Immature natural killer cell (primary cell): ENCODE data around the gene GRB10. TPM values are rescaled to one million over a fixed set of nuclear protein-coding genes. Genes with fewer than 3 reads are reported as not detected.

Experiments used
- DNase-seq, 3 donors: peaks; one replicate each; pipeline ENCODE4 v3.0.0; 2022; ENCODE audit warnings: mixed read lengths in 1 of 3
- H3K27ac Mint-ChIP-seq, 6 donors: one replicate each; pipeline ENCODE4 v1.8.0; 2020; ENCODE audit warnings: mixed read lengths in 6 of 6, mild to moderate bottlenecking in 5 of 6, inconsistent platforms in 4 of 6, moderate library complexity in 3 of 6
- H3K27me3 Mint-ChIP-seq, 3 donors: one replicate each; pipeline ENCODE4 v1.8.0; 2020 to 2021; ENCODE audit warnings: low read depth in 3 of 3, mild to moderate bottlenecking in 3 of 3, mixed read lengths in 3 of 3, moderate library complexity in 3 of 3, inconsistent platforms in 1 of 3
- H3K36me3 Mint-ChIP-seq, 3 donors: one replicate each; pipeline ENCODE4 v1.8.0; 2020; ENCODE audit warnings: mixed read lengths in 3 of 3, inconsistent platforms in 2 of 3, mild to moderate bottlenecking in 2 of 3
- H3K4me1 Mint-ChIP-seq, 2 donors: one replicate each; pipeline ENCODE4 v1.8.0; 2020; ENCODE audit warnings: inconsistent platforms in 2 of 2, mild to moderate bottlenecking in 2 of 2, mixed read lengths in 2 of 2, moderate library complexity in 1 of 2
- H3K4me3 Mint-ChIP-seq, 5 donors: one replicate each; pipeline ENCODE4 v1.8.0; 2020; ENCODE audit warnings: mild to moderate bottlenecking in 5 of 5, mixed read lengths in 5 of 5, inconsistent platforms in 3 of 5, moderate library complexity in 3 of 5
- H3K9me3 Mint-ChIP-seq, 6 donors: one replicate each; pipeline ENCODE4 v1.8.0; 2020; ENCODE audit warnings: mild to moderate bottlenecking in 6 of 6, mixed read lengths in 6 of 6, inconsistent platforms in 4 of 6, moderate library complexity in 3 of 6
- polyA plus RNA-seq, 3 donors: library from polyadenylated mRNA; unstranded; fragments of 300-500 nt; fragmentation: Illumina TruSeq; gene quantifications; one replicate each; pipeline ENCODE4 v1.2.3, GENCODE V29; 2021

GRB10 gene
- polyA plus RNA-seq, 3 donors from 2014 or later, result not detected

GRCh38 chr7:50664461-50664922 lies 118.2 kb downstream of the GRB10 start:
- Mint-ChIP-seq H3K9me3 (no peaks in the 10 kb centered on the region), H3K4me3 (peak overlapping the region in 1 of 5 donors; percentile 3), H3K27me3 (peaks cover 3 to 8% (median 5%) of the 10 kb centered on the region in 3 donors), H3K27ac (peak overlapping the region in 2 of 6 donors; percentile 13 to 61), H3K4me1 (peaks cover 41 to 44% of the 10 kb centered on the region in 2 donors), H3K36me3 (no peaks in the 10 kb centered on the region)
- DNase-seq, result no peak

DNA sequence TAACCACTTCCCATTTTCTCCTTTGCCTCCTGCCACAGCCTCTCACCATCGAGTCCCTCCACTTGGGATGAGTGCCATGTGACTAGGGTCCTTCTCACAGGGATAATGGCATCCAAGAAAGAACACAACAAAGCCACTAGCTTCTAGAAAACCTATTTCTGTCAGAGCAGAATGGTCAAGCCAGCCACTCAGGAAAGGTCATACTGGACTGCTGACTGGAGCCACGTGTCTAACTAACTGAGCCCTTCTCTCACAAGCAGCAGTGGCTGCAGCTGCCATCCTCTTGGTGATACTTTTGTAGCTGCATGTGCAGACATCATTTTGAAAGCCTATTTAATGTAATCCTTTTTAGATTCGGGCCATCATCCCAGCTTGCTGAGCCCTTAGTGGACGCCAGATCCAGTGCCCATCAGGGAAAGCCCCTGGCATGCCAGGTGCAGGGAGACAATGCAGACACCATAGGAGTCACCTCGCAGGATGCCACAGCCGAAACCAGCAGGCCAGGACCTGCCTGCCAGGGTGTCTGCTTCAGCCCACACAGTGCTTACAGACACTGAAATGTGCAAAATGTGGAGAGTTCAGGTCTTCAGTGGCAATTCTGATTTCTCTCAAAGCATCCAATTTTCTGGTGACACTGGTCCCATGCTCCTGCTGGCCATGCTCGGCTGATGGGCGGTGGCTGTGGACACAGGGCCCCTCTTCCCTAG lies 119.1 kb downstream of the GRB10 start:
- no peak for DNase-seq
- Mint-ChIP-seq H3K36me3 (no peaks in the 10 kb centered on the region), H3K4me1 (peaks cover 49 to 50% of the 10 kb centered on the region in 2 donors), H3K27ac (peak overlapping the region in 5 of 6 donors; percentile 1 to 83 (median 41)), H3K9me3 (no peaks in the 10 kb centered on the region), H3K4me3 (peak overlapping the region in 2 of 5 donors; percentile 18 to 22), H3K27me3 (peaks cover 5 to 9% (median 8%) of the 10 kb centered on the region in 3 donors)

DNA sequence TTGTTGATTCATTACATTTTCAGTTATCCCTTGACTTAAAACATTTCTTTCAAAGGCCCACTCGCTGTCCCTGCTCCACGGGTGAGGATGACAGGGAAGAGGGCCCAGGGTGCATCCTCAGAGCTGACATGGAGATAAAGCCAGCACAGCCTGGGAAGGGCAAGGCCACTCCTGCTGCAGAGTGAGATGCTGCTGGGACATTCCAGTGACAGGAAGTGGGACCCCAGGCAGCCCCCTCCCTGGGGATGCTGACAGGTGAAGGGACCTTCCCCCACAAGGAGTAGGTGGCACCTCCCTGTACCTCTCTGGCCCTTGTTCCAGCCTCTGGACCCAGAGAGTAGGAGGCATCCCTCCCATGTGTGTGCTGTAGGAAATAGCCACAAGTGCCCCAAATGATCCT lies 119.7 kb downstream of the GRB10 start:
- H3K36me3 Mint-ChIP-seq, result no peaks in the 10 kb centered on the region
- H3K9me3 Mint-ChIP-seq, result no peaks in the 10 kb centered on the region
- peak overlapping the region; percentile 37 to 84 (median 76) for H3K27ac Mint-ChIP-seq
- H3K4me1 Mint-ChIP-seq, result peaks cover 49 to 50% of the 10 kb centered on the region in 2 donors
- peaks cover 5 to 9% (median 8%) of the 10 kb centered on the region in 3 donors for H3K27me3 Mint-ChIP-seq
- H3K4me3 Mint-ChIP-seq, result peak overlapping the region in 4 of 5 donors; percentile 22 to 94 (median 85)
- DNase-seq, result no peak

- H3K4me3 Mint-ChIP-seq, result peak overlapping the region; percentile 82 to 96 (median 88)
- H3K27ac Mint-ChIP-seq, result peak overlapping the region; percentile 70 to 91 (median 80)
- peaks cover 49 to 50% of the 10 kb centered on the region in 2 donors for H3K4me1 Mint-ChIP-seq
- no peaks in the 10 kb centered on the region for H3K9me3 Mint-ChIP-seq
- H3K27me3 Mint-ChIP-seq, result peaks cover 5 to 9% (median 8%) of the 10 kb centered on the region in 3 donors
- no peaks in the 10 kb centered on the region for H3K36me3 Mint-ChIP-seq
- DNase-seq, result peak in 2 of 3 donors; percentile 15 to 18
Measured at GRCh38 chr7:50662041-50662694, 120.5 kb downstream of the GRB10 start.

GRCh38 chr7:50661345-50662040 lies 121.2 kb downstream of the GRB10 start:
- Mint-ChIP-seq H3K4me3 (peak overlapping the region; percentile 82 to 96 (median 88)), H3K36me3 (no peaks in the 10 kb centered on the region), H3K4me1 (peaks cover 49 to 50% of the 10 kb centered on the region in 2 donors), H3K9me3 (no peaks in the 10 kb centered on the region), H3K27ac (peak overlapping the region; percentile 70 to 91 (median 80)), H3K27me3 (peaks cover 5 to 9% (median 8%) of the 10 kb centered on the region in 3 donors)
- DNase-seq, result peak; percentile 30 to 53 (median 45)

DNA sequence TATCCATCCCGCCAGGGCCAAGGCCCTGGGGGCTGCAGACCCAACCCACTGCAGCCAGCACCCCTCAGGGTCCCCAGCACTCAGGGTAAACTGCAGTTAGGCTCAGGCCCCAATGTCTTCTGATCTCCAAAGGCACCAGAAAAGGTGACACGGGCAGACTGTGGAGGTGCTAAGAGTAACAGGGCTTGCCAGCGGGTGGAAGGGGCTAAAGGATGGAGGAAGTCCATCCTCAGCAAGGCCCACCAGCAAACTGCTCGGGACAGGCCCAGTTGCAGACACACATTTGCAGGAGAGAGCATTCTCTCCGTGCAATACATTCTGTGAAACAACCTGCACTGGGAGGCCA lies 121.9 kb downstream of the GRB10 start:
- peaks cover 5 to 9% (median 8%) of the 10 kb centered on the region in 3 donors for H3K27me3 Mint-ChIP-seq
- DNase-seq, result no peak
- no peaks in the 10 kb centered on the region for H3K36me3 Mint-ChIP-seq
- H3K4me3 Mint-ChIP-seq, result peak overlapping the region; percentile 82 to 96 (median 88)
- peaks cover 49 to 50% of the 10 kb centered on the region in 2 donors for H3K4me1 Mint-ChIP-seq
- H3K27ac Mint-ChIP-seq, result peak overlapping the region in 5 of 6 donors; percentile 26 to 91 (median 77)
- H3K9me3 Mint-ChIP-seq, result no peaks in the 10 kb centered on the region

DNA sequence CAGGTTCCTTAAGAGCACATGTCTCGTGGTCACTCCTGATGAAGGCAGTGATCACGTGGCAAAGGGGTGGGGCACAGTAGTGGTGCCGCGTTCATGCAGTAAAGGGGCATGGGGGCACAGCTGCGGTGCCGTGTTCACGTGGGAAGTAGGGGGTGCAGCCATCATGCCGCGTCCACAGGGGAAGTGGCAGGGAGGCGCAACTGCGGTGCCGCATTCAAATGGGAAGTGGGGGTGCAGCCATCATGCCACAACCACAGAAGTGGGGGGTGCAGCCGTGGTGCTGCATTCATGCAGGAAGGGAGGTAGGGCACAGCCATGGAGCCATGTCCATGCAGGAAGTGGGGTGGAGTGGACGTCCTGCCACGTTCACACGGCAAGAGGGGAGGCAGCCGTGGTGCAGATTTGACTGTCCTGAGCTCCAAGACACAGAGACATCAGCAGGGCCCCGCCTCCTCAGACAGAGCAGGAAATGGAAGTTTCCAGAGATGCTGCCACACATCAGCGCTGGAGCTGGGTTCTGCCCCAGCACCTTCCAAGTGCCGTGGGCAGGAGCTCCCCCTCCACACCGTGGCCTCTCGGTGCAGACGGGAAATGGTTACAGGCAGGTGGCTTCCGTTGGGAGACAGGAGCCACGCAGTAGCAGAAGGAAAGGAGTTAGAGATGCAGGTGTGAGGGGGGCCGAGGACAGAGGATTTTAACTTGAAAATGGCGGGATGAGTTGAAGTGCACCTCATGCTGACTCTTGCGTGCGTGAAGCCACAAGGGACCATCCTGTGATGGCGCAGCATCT lies 122.5 kb downstream of the GRB10 start:
- peak; percentile 61 to 67 (median 66) for DNase-seq
- Mint-ChIP-seq H3K4me3 (peak overlapping the region; percentile 82 to 96 (median 88)), H3K27me3 (peaks cover 5 to 9% (median 8%) of the 10 kb centered on the region in 3 donors), H3K4me1 (peaks cover 49 to 50% of the 10 kb centered on the region in 2 donors), H3K9me3 (no peaks in the 10 kb centered on the region), H3K27ac (peak overlapping the region; percentile 76 to 96 (median 90)), H3K36me3 (no peaks in the 10 kb centered on the region)

GRCh38 chr7:50659329-50659965 lies 123.2 kb downstream of the GRB10 start:
- H3K4me3 Mint-ChIP-seq, result peak overlapping the region; percentile 82 to 96 (median 88)
- H3K27me3 Mint-ChIP-seq, result peaks cover 5 to 9% (median 6%) of the 10 kb centered on the region in 3 donors
- no peak for DNase-seq
- peaks cover 46 to 50% of the 10 kb centered on the region in 2 donors for H3K4me1 Mint-ChIP-seq
- H3K36me3 Mint-ChIP-seq, result no peaks in the 10 kb centered on the region
- H3K9me3 Mint-ChIP-seq, result no peaks in the 10 kb centered on the region
- H3K27ac Mint-ChIP-seq, result peak overlapping the region; percentile 76 to 96 (median 90)

DNA sequence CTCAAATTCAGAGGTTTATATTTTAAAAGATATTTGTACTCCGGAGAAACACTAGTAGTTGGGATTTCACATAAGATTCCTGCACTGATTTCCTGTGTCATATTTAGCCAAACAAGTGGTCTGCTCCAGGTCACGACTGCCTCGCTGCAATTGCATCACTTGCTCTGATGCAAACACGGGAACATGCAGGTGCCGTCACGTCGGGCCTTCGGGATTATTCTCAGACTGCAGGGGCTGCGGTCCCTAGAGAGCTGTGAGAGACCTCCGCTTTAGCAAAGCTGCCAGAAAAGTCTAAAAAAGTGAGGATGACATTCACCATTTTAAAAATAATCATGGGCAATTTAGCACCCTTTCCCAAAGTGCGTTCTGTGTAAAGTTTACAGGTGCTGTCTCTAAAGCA lies 124.0 kb downstream of the GRB10 start:
- Mint-ChIP-seq H3K9me3 (no peaks in the 10 kb centered on the region), H3K36me3 (no peaks in the 10 kb centered on the region), H3K27me3 (peaks cover 5 to 9% (median 6%) of the 10 kb centered on the region in 3 donors), H3K4me1 (peaks cover 46 to 50% of the 10 kb centered on the region in 2 donors), H3K4me3 (peak overlapping the region in 2 of 5 donors; percentile 5 to 12), H3K27ac (peak overlapping the region in 4 of 6 donors; percentile 12 to 67 (median 48))
- DNase-seq, result no peak

- H3K4me3 Mint-ChIP-seq, result no peak overlapping the region
- peaks cover 39 to 43% of the 10 kb centered on the region in 2 donors for H3K4me1 Mint-ChIP-seq
- DNase-seq, result no peak
- H3K36me3 Mint-ChIP-seq, result no peaks in the 10 kb centered on the region
- H3K27me3 Mint-ChIP-seq, result peaks cover 5 to 9% (median 6%) of the 10 kb centered on the region in 3 donors
- no peak overlapping the region for H3K27ac Mint-ChIP-seq
- no peaks in the 10 kb centered on the region for H3K9me3 Mint-ChIP-seq
Measured at GRCh38 chr7:50657912-50658311, 124.8 kb downstream of the GRB10 start.

- no peak overlapping the region for H3K4me3 Mint-ChIP-seq
- H3K9me3 Mint-ChIP-seq, result no peaks in the 10 kb centered on the region
- DNase-seq, result no peak
- H3K36me3 Mint-ChIP-seq, result no peaks in the 10 kb centered on the region
- peaks cover 34 to 38% of the 10 kb centered on the region in 2 donors for H3K4me1 Mint-ChIP-seq
- H3K27ac Mint-ChIP-seq, result no peak overlapping the region
- H3K27me3 Mint-ChIP-seq, result peaks cover 5 to 9% (median 6%) of the 10 kb centered on the region in 3 donors
Measured at GRCh38 chr7:50657341-50657873, 125.3 kb downstream of the GRB10 start.

DNA sequence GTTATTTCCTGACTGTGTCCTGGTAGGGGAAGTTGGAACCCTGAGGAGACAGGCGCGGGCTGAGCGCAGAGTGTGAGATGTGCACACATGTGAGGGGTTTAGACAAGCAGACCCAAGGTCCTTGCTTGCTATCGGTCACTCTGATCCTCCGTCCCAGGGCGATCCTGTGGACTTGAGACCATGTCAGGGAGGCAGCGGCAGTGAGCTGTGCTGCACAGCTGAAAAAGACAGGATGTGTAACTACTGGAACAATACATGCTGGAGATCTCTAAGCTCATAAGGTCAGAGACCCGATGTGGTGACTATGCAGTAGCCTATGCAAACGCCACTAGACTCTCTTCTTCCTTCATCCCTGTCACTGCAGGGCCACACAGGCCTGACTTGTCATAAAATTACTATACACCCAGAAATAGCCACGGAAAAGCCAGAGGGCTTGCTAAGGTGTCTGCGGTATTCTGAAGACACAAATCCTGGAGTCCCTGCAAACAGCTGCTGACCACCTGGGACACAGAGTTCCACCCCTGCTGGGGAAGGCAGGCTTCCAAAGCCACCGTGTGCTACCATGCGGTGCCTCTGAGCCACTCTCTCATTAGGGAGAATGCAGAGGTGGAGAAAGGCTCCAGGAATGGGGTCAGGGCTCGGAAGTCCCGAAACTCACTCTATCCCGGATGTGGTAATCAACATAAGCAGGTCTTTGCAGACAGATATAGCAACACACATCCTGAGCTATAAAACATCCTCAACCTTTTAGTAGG lies 126.4 kb downstream of the GRB10 start:
- Mint-ChIP-seq H3K9me3 (no peaks in the 10 kb centered on the region), H3K4me3 (no peak overlapping the region)

More for the DNA sequence above, 126.4 kb downstream of the GRB10 start:
- H3K36me3 Mint-ChIP-seq, result no peaks in the 10 kb centered on the region
- peak overlapping the region in 1 of 6 donors; percentile 7 for H3K27ac Mint-ChIP-seq
- no peak for DNase-seq
- peaks cover 24 to 27% of the 10 kb centered on the region in 2 donors for H3K4me1 Mint-ChIP-seq
- peaks cover 5 to 6% (median 6%) of the 10 kb centered on the region in 3 donors for H3K27me3 Mint-ChIP-seq
